K562 (cell line): ENCODE data around the gene ZNF521. TPM values are rescaled to one million over a fixed set of nuclear protein-coding genes. Genes with fewer than 3 reads are reported as not detected.

Experiments
- ARID1B ChIP-seq: fragments of 450-650 bp; IDR thresholded peaks from 2 replicates; pipeline ENCODE4 v1.6.1; 2016; ENCODE audit warnings: antibody characterized with exemption, mild to moderate bottlenecking, inconsistent platforms
- ATF2 ChIP-seq: sonication (generic); formaldehyde crosslinking; IDR thresholded peaks from 2 replicates; pipeline ENCODE4 v1.8.1; 2022; ENCODE audit warnings: missing genetic modification reagents
- ELF4 ChIP-seq: fragments of 450-650 bp; formaldehyde crosslinking; IDR thresholded peaks from 2 replicates; pipeline ENCODE4 v1.4.0; 2022; ENCODE audit warnings: missing genetic modification characterization
- ESRRA ChIP-seq: fragments of 450-650 bp; IDR thresholded peaks from 2 replicates; pipeline ENCODE4 v1.6.1; 2014; ENCODE audit warnings: low read depth, mild to moderate bottlenecking, moderate library complexity, borderline replicate concordance
- ETV5 ChIP-seq: sonication (generic); formaldehyde crosslinking; IDR thresholded peaks from 2 replicates; pipeline ENCODE4 v1.4.0; 2020; ENCODE audit warnings: low read depth, mild to moderate bottlenecking, missing genetic modification reagents
- FIP1L1 ChIP-seq: fragments of 200-400 bp; formaldehyde crosslinking; IDR thresholded peaks from 2 replicates; pipeline ENCODE4 v1.6.1; 2018; ENCODE audit warnings: mild to moderate bottlenecking, low read depth, low read length; ENCODE audit not compliant: poor library complexity, severe bottlenecking
- FOXA1 ChIP-seq: fragments of 450-650 bp; IDR thresholded peaks from 2 replicates; pipeline ENCODE4 v1.6.1; 2016; ENCODE audit warnings: mild to moderate bottlenecking, borderline replicate concordance
- GTF2A2 ChIP-seq: IDR thresholded peaks from 2 replicates; pipeline ENCODE4 v1.6.1; 2016; ENCODE audit warnings: mild to moderate bottlenecking, missing genetic modification characterization, missing compliant biosample characterization
- HBP1 ChIP-seq: fragments of 450-650 bp; formaldehyde crosslinking; IDR thresholded peaks from 2 replicates; pipeline ENCODE4 v1.4.0; 2022; ENCODE audit warnings: missing genetic modification characterization
- HMBOX1 ChIP-seq: sonication (generic); IDR thresholded peaks from 2 replicates; pipeline ENCODE4 v1.6.1; 2016
- KHSRP ChIP-seq: fragments of 450-650 bp; IDR thresholded peaks from 2 replicates; pipeline ENCODE4 v1.6.1; 2017
- MXI1 ChIP-seq: IDR thresholded peaks from 2 replicates; pipeline ENCODE4 v1.6.1; 2011; ENCODE audit warnings: low read depth, mild to moderate bottlenecking, improper control_type of control experiment, low read length
- NFRKB ChIP-seq: fragments of 450-650 bp; IDR thresholded peaks from 2 replicates; pipeline ENCODE4 v1.6.1; 2016; ENCODE audit warnings: low read depth
- PBX2 ChIP-seq, 2 experiments: IDR thresholded peaks in 1 of 2; conservative IDR thresholded peaks in 1 of 2; 2 replicates each; pipeline ENCODE4 v1.6.1; 2016; ENCODE audit warnings: low read depth in 2 of 2, mild to moderate bottlenecking in 1 of 2, missing compliant biosample characterization in 1 of 2, missing genetic modification characterization in 1 of 2, moderate library complexity in 1 of 2
- POLR2G ChIP-seq: fragments of 200-400 bp; formaldehyde crosslinking; IDR thresholded peaks from 2 replicates; pipeline ENCODE4 v1.6.1; 2017; ENCODE audit warnings: low read depth, mild to moderate bottlenecking, antibody characterized with exemption, low read length, moderate library complexity
- POLR3G ChIP-seq: IDR thresholded peaks from 2 replicates; pipeline ENCODE4 v1.6.1; 2011; ENCODE audit not compliant: insufficient read length, insufficient replicate concordance; ENCODE audit errors: extremely low read depth
- RBM39 ChIP-seq: fragments of 200-400 bp; formaldehyde crosslinking; optimal IDR thresholded peaks from 2 replicates; pipeline ENCODE3; 2018; ENCODE audit warnings: low read depth, low read length
- SMAD2 ChIP-seq: fragments of 150-350 bp; IDR thresholded peaks from 2 replicates; pipeline ENCODE4 v1.6.1; 2014; ENCODE audit warnings: low read depth, mild to moderate bottlenecking, low read length
- TBL1XR1 ChIP-seq, 2 experiments: IDR thresholded peaks; 2 replicates each; pipeline ENCODE4 v1.6.1; 2012; ENCODE audit warnings: improper control_type of control experiment in 2 of 2, low read length in 2 of 2, mild to moderate bottlenecking in 1 of 2
- TCF7 ChIP-seq: sonication (generic); IDR thresholded peaks from 2 replicates; pipeline ENCODE4 v1.6.1; 2016; ENCODE audit warnings: antibody characterized with exemption, borderline replicate concordance
- XRCC4 ChIP-seq: IDR thresholded peaks from one replicate; pipeline ENCODE4 v1.6.1; 2011; ENCODE audit not compliant: insufficient read depth, insufficient read length; ENCODE audit errors: extremely low read depth
- ZNF239 ChIP-seq: fragments of 250-450 bp; sonication (Bioruptor Pico); IDR thresholded peaks from 2 replicates; pipeline ENCODE4 v1.4.0; 2020; ENCODE audit warnings: mild to moderate bottlenecking
- ZNF586 ChIP-seq: fragments of 450-650 bp; formaldehyde crosslinking; conservative IDR thresholded peaks from 2 replicates; pipeline ENCODE4 v1.4.0; 2020; ENCODE audit warnings: mild to moderate bottlenecking, moderate library complexity
- ZNF644 ChIP-seq: fragments of 200-800 bp; sonication (Bioruptor generic); IDR thresholded peaks from 2 replicates; pipeline ENCODE4 v1.6.1; 2016; ENCODE audit warnings: low read depth, missing genetic modification characterization, missing compliant biosample characterization
- polyA plus RNA-seq, 8 experiments: library from polyadenylated mRNA; depleted of rRNA in 4 of 8; stranded (reverse) in 5 of 8; unstranded in 3 of 8; fragments of >200 nt; fragmentation: Nextera tagmentation in 2 of 8; fragmentation: Illumina TruSeq in 1 of 8; extraction: Ambion mirVana in 2 of 8; extraction: Trizol in 1 of 8; gene quantifications; 2 replicates each; pipeline versions ENCODE4 v1.2.1 to v1.2.3, GENCODE V29; 2011 to 2014; ENCODE audit warnings: inconsistent platforms in 1 of 8, missing spikeins in 1 of 8
- total RNA-seq, 7 experiments: library from RNA; depleted of rRNA in 6 of 7; stranded (reverse); fragments of >200 nt in 6 of 7; fragmentation: Illumina TruSeq in 2 of 7; extraction: Trizol in 2 of 7; gene quantifications; 2 replicates each; pipeline versions ENCODE4 v1.2.1 to v1.2.3, GENCODE V29; 2011 to 2021; ENCODE audit warnings: low replicate concordance in 1 of 7

Gene ZNF521
- total and polyA plus RNA-seq, 9 of the 15 experiments (the other 6 are each of a cell fraction or from before 2014, with no cell fraction given): 1.2 to 5.8 (median 1.6) TPM

- TF ChIP-seq ZNF239 (CRISPR knock-in tag) (no peak), ETV5 (no peak), RBM39 (no peak), POLR2G (no peak), TBL1XR1 (IDR thresholded peaks at IDR 0.05; ENCODE audit: low read length in 2 of 2) (no peak), ATF2 (CRISPR knock-in tag) (no peak), ARID1B (no peak), FOXA1 (no peak), POLR3G (no peak), HMBOX1 (peak; percentile 80), ZNF586 (CRISPR knock-in tag) (no peak), ZNF644 (no peak), ESRRA (no peak), KHSRP (no peak), NFRKB (no peak), HBP1 (CRISPR knock-in tag) (no peak), MXI1 (no peak), PBX2 (CRISPR knock-in tag; IDR thresholded peaks at IDR 0.05; ENCODE audit: low read depth) (no peak), PBX2 (tag; conservative IDR thresholded peaks at IDR 0.05; ENCODE audit: low read depth) (peak; percentile 29; the same call in 1 of the 2 replicates), XRCC4 (no peak), FIP1L1 (no peak), ELF4 (CRISPR knock-in tag) (no peak), SMAD2 (no peak), GTF2A2 (tag) (no peak), TCF7 (no peak)
These were observed 41.9 kb downstream of the ZNF521 start (continued) for GRCh38 chr18:25310045-25310444.
